Measurements from ENCODE around the gene ARGLU1.

The ARGLU1 gene

DNA sequence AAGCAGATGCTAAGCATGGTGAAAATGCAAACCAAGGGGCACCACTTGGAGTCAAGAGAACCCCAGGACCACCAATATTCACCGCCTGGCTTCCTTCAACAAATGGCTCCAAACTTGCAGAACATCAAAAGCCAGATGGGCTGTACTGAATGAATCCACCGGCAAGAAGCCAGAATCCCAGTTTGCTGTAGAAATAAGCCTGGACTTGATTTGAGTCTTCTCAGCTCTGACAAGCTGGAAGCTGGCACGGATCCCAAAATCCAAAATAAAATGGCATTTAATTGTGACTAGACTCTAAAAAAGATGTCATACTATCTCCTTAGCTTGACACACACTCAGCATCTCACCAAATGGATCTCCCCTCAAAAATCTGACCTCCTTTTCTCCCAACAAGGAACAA is 44.4 kb downstream of the ARGLU1 start:
- Histone ChIP-seq H3K27me3 (ENCODE audit: insufficient read depth, low read length) (no peaks in the 10 kb centered on the region), H3K27ac (ENCODE audit: low read depth, low read length) (no peak overlapping the region), H3K4me2 (ENCODE audit: low read length) (no peak overlapping the region), H3K4me1 (ENCODE audit: control insufficient read depth in 1 of 2, insufficient read depth in 2 of 2, low read length in 2 of 2) (peaks cover 12 to 31% of the 10 kb centered on the region in 2 experiments), H2BK5ac (ENCODE audit: low read depth, low read length, poor library complexity) (no peak overlapping the region), H4K12ac (ENCODE audit: low read depth, low read length) (no peak overlapping the region), H4K8ac (ENCODE audit: low read depth, low read length) (no peak overlapping the region), H3K36me3 (ENCODE audit: control insufficient read depth in 1 of 2, insufficient read depth in 2 of 2, low read length in 2 of 2) (peaks cover 0 to 8% of the 10 kb centered on the region in 2 experiments), H2AK5ac (ENCODE audit: low read length) (no peak overlapping the region), H3K18ac (ENCODE audit: low read length) (no peak overlapping the region), H3K4ac (ENCODE audit: low read depth, low read length) (peak overlapping the region; percentile 24), H3K9me3 (ENCODE audit: insufficient read depth, low read depth, low read length) (no peaks in the 10 kb centered on the region), H3K79me1 (ENCODE audit: low read length) (no peaks in the 10 kb centered on the region), H2BK12ac (ENCODE audit: low read length) (no peak overlapping the region), H3K14ac (ENCODE audit: low read length) (no peak overlapping the region), H2BK120ac (ENCODE audit: insufficient read depth, low read length, poor library complexity) (no peak overlapping the region), H3K4me3 (ENCODE audit: low read depth, low read length) (no peak overlapping the region), H2AFZ (ENCODE audit: insufficient read depth, low read length, poor library complexity) (no peak overlapping the region), H3K79me2 (ENCODE audit: control insufficient read depth, insufficient read depth, low read length, poor library complexity) (peaks cover 22% of the 10 kb centered on the region), H3K9ac (ENCODE audit: low read length) (no peak overlapping the region), H3K23ac (ENCODE audit: low read length) (no peak overlapping the region), H4K91ac (ENCODE audit: low read depth, low read length) (no peak overlapping the region)
- whole genome bisulfite sequencing (ENCODE audit: extremely low coverage, insufficient coverage, insufficient read length) = no CpG with 5 or more reads among the region's 3 CpGs
- DNase-seq = no peak

DNA sequence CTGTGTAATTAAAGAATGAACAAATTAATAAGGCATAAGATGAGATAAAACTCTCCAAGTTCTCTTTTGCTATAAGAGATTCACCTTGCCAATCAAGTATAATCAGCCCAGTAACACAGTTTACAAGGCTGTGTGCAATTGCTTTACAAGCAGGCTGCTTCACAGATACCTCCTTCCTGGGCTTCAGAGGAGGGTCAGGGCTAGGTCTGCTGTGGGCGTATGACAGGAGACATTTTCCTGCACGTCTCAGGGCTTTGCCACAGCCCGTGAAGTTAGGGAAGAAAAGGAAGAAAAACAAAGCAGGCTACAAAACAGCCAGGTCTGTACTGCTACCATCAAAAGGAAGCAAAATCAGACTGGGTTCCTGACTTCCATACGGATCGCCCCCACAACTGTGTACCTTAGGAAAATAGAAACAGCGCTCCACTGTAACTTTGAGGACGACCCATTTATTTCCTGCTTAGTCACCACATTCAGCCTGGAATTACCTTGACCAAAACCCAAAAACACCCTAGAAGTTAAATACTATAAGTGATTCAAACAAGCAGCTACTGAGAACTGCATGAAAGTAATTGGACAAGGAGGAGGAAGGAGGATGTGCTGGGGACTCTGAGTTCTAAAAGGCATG is 44.9 kb downstream of the ARGLU1 start:
- no peak overlapping the region for H2BK12ac ChIP-seq (ENCODE audit: low read length)
- peak overlapping the region; percentile 12 for H3K4ac ChIP-seq (ENCODE audit: low read depth, low read length)
- H3K4me2 ChIP-seq (ENCODE audit: low read length) = peak overlapping the region; percentile 14
- DNase-seq = no peak
- no peak overlapping the region for H3K4me3 ChIP-seq (ENCODE audit: low read depth, low read length)
- H2BK120ac ChIP-seq (ENCODE audit: insufficient read depth, low read length, poor library complexity) = no peak overlapping the region
- no peaks in the 10 kb centered on the region for H3K27me3 ChIP-seq (ENCODE audit: insufficient read depth, low read length)
- peaks cover 12 to 33% of the 10 kb centered on the region in 2 experiments for H3K4me1 ChIP-seq (ENCODE audit: control insufficient read depth in 1 of 2, insufficient read depth in 2 of 2, low read length in 2 of 2)
- no peak overlapping the region for H4K12ac ChIP-seq (ENCODE audit: low read depth, low read length)
- no peaks in the 10 kb centered on the region for H3K79me1 ChIP-seq (ENCODE audit: low read length)
- no peak overlapping the region for H3K27ac ChIP-seq (ENCODE audit: low read depth, low read length)
- H3K18ac ChIP-seq (ENCODE audit: low read length) = no peak overlapping the region
- WGBS (ENCODE audit: extremely low coverage, insufficient coverage, insufficient read length) = no CpG with 5 or more reads among the region's 7 CpGs
- H3K14ac ChIP-seq (ENCODE audit: low read length) = no peak overlapping the region
- no peak overlapping the region for H3K9ac ChIP-seq (ENCODE audit: low read length)
- no peak overlapping the region for H3K23ac ChIP-seq (ENCODE audit: low read length)
- H2AFZ ChIP-seq (ENCODE audit: insufficient read depth, low read length, poor library complexity) = no peak overlapping the region
- H2BK5ac ChIP-seq (ENCODE audit: low read depth, low read length, poor library complexity) = no peak overlapping the region
- H3K36me3 ChIP-seq (ENCODE audit: control insufficient read depth in 1 of 2, insufficient read depth in 2 of 2, low read length in 2 of 2) = peaks cover 2 to 8% of the 10 kb centered on the region in 2 experiments
- H4K8ac ChIP-seq (ENCODE audit: low read depth, low read length) = no peak overlapping the region
- no peak overlapping the region for H4K91ac ChIP-seq (ENCODE audit: low read depth, low read length)
- H3K9me3 ChIP-seq (ENCODE audit: insufficient read depth, low read depth, low read length) = no peaks in the 10 kb centered on the region
- H2AK5ac ChIP-seq (ENCODE audit: low read length) = no peak overlapping the region
- H3K79me2 ChIP-seq (ENCODE audit: control insufficient read depth, insufficient read depth, low read length, poor library complexity) = peaks cover 21% of the 10 kb centered on the region

DNA sequence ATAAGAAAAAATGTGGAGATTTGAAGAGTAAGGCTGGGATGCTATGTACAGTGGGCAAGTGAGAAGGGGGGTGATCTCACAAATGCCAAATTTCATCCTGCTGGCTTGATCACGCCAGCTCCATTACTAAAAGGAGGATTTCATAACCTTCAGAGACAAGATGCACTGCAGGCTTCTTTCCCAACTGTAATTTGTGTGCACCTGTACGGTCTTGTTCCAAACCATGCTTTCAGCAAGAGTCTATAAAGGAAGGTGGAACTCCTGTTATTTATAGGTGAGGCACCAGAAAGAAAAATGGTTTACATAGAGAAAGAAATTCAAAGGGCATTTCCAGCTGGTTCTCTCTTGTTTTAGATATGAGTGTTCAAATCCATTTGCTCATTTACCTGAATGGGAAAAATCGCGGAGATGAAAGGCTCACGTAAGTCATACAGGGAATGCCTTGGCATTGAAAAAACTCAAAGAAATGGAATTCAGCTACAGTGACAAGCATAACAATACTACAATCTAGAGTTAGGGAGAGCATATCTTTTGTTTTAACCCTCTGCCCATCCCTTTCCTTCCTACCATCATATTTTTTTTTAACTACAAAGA is 45.7 kb downstream of the ARGLU1 start:
- peaks cover 2 to 10% of the 10 kb centered on the region in 2 experiments for H3K36me3 ChIP-seq (ENCODE audit: control insufficient read depth in 1 of 2, insufficient read depth in 2 of 2, low read length in 2 of 2)
- no peak overlapping the region for H3K4me2 ChIP-seq (ENCODE audit: low read length)
- peak overlapping the region; percentile 43 for H3K4ac ChIP-seq (ENCODE audit: low read depth, low read length)
- no peak overlapping the region for H4K8ac ChIP-seq (ENCODE audit: low read depth, low read length)
- no peak overlapping the region for H3K27ac ChIP-seq (ENCODE audit: low read depth, low read length)
- WGBS (ENCODE audit: extremely low coverage, insufficient coverage, insufficient read length) = no CpG with 5 or more reads among the region's 5 CpGs
- H3K9me3 ChIP-seq (ENCODE audit: insufficient read depth, low read depth, low read length) = no peaks in the 10 kb centered on the region
- no peak overlapping the region for H4K12ac ChIP-seq (ENCODE audit: low read depth, low read length)
- H2AK5ac ChIP-seq (ENCODE audit: low read length) = no peak overlapping the region
- H3K79me1 ChIP-seq (ENCODE audit: low read length) = no peaks in the 10 kb centered on the region
- H3K79me2 ChIP-seq (ENCODE audit: control insufficient read depth, insufficient read depth, low read length, poor library complexity) = peaks cover 23% of the 10 kb centered on the region
- H2BK5ac ChIP-seq (ENCODE audit: low read depth, low read length, poor library complexity) = no peak overlapping the region
- H3K4me1 ChIP-seq (ENCODE audit: control insufficient read depth in 1 of 2, insufficient read depth in 2 of 2, low read length in 2 of 2) = peaks cover 15 to 35% of the 10 kb centered on the region in 2 experiments
- H3K14ac ChIP-seq (ENCODE audit: low read length) = no peak overlapping the region
- no peak overlapping the region for H3K23ac ChIP-seq (ENCODE audit: low read length)
- no peak overlapping the region for H4K91ac ChIP-seq (ENCODE audit: low read depth, low read length)
- H2BK120ac ChIP-seq (ENCODE audit: insufficient read depth, low read length, poor library complexity) = no peak overlapping the region
- H3K27me3 ChIP-seq (ENCODE audit: insufficient read depth, low read length) = no peaks in the 10 kb centered on the region
- H2AFZ ChIP-seq (ENCODE audit: insufficient read depth, low read length, poor library complexity) = no peak overlapping the region
- H3K4me3 ChIP-seq (ENCODE audit: low read depth, low read length) = no peak overlapping the region
- no peak overlapping the region for H3K18ac ChIP-seq (ENCODE audit: low read length)
- H3K9ac ChIP-seq (ENCODE audit: low read length) = no peak overlapping the region
- H2BK12ac ChIP-seq (ENCODE audit: low read length) = no peak overlapping the region
- peak in 1 of 2 donors; percentile 22 for DNase-seq

DNA sequence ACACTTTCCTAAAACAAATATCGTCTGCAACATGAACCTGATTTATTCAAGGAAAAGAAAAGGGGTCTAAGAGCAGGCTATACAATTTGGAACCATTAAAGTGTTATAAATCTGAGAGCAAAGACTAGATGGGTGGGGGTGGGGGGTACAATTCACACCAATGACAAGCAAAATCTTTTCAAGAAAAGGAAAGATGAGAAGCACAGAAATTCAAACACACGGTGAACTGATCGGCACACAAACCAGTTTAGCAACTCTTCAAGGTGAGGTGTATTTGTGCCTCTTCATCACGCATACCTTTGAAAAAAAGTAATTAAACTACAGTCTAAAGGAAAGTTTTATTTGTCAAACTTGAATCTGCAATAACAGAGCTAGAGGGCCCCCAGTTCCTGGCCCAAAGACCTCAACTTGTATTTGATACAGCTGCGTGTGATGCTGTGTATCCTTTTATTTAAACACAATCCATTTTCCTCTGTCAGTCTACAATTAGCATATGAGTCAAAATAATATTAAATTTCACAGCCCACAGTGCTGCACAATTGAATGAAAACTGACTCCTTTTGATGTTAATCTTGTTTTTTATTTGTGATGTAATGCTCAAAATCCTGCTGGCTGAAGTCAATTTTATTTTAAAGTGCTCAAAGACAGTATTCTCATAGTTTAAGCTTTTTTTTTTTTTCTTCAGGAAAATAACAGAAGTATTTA is 46.7 kb downstream of the ARGLU1 start:
- Histone ChIP-seq H2BK12ac (ENCODE audit: low read length) (no peak overlapping the region), H3K18ac (ENCODE audit: low read length) (no peak overlapping the region), H2AK5ac (ENCODE audit: low read length) (no peak overlapping the region), H4K12ac (ENCODE audit: low read depth, low read length) (no peak overlapping the region), H3K79me1 (ENCODE audit: low read length) (no peaks in the 10 kb centered on the region), H3K4ac (ENCODE audit: low read depth, low read length) (no peak overlapping the region), H2AFZ (ENCODE audit: insufficient read depth, low read length, poor library complexity) (no peak overlapping the region), H4K8ac (ENCODE audit: low read depth, low read length) (no peak overlapping the region), H3K36me3 (ENCODE audit: control insufficient read depth in 1 of 2, insufficient read depth in 2 of 2, low read length in 2 of 2) (peaks cover 2 to 10% of the 10 kb centered on the region in 2 experiments), H3K79me2 (ENCODE audit: control insufficient read depth, insufficient read depth, low read length, poor library complexity) (peaks cover 22% of the 10 kb centered on the region), H3K14ac (ENCODE audit: low read length) (no peak overlapping the region), H3K9ac (ENCODE audit: low read length) (no peak overlapping the region), H4K91ac (ENCODE audit: low read depth, low read length) (no peak overlapping the region), H3K4me2 (ENCODE audit: low read length) (no peak overlapping the region), H3K27me3 (ENCODE audit: insufficient read depth, low read length) (no peaks in the 10 kb centered on the region), H3K23ac (ENCODE audit: low read length) (no peak overlapping the region), H3K4me1 (ENCODE audit: control insufficient read depth in 1 of 2, insufficient read depth in 2 of 2, low read length in 2 of 2) (peaks cover 15 to 31% of the 10 kb centered on the region in 2 experiments), H3K27ac (ENCODE audit: low read depth, low read length) (no peak overlapping the region), H3K9me3 (ENCODE audit: insufficient read depth, low read depth, low read length) (no peaks in the 10 kb centered on the region), H2BK120ac (ENCODE audit: insufficient read depth, low read length, poor library complexity) (no peak overlapping the region), H2BK5ac (ENCODE audit: low read depth, low read length, poor library complexity) (no peak overlapping the region), H3K4me3 (ENCODE audit: low read depth, low read length) (no peak overlapping the region)
- peak in 1 of 2 donors; percentile 51 for DNase-seq
- no CpG with 5 or more reads among the region's 5 CpGs for WGBS (ENCODE audit: extremely low coverage, insufficient coverage, insufficient read length)

Data from trophoblast cell (in vitro differentiated cells and primary cell).